GM19025 (cell line): Measurements from ENCODE around the gene CD72.

Source experiments
- ATAC-seq: cut with Tn5 transposase; IDR thresholded peaks from one replicate; pipeline ENCODE4 v1.9.1; 2021; ENCODE audit warnings: mild to moderate bottlenecking, low read depth, moderate library complexity; ENCODE audit not compliant: unreplicated experiment

Gene CD72

GRCh38 chr9:35618325-35618727 lies at the start of gene CD72:
Gene CD72, minus strand, starts transcription at chr9:35618413. Its CDS starts 110 bp downstream, at chr9:35618303.
- no peak for ATAC-seq

DNA sequence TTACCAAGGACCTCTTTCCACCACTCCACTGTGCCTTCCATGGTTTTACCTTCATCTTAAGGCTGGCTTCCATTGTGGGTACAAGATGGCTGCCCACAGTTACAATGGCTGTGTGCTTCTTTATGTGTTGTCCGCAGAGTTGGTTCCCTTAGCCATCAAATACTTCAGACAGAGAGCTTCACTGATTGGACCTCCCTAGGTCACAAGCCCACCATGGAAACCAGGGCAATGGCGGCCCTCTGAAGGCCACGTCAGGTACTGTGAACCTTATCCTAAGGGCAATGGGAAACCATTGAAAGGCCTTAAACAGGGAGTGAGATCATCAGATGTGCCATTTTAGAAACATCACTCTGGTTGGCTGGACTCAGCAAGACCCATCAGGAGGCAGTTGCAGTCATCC lies 49.7 kb upstream of the CD72 start:
- ATAC-seq, result no peak

GRCh38 chr9:35666549-35666948 lies 48.3 kb upstream of the CD72 start:
- ATAC-seq, result no peak

DNA sequence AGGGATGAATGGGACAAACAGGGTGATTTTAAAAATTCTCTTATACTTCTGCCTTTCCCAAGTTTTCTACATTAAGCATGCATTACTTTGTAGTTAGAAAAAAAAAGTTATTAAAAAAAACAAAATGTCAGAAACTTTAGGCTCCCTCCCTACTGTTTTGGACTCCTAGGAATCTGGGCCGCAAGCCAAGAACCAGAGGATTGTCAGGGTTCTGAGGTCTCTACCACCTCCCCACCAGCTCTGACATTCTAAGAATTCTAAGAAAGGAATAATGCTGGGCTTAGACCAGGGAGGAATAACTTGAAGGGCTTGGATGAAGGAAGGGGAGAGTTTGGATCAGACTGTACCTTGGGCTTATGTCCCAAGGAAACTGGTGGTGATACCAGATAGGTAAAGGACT lies 47.8 kb upstream of the CD72 start:
- ATAC-seq, result no peak

DNA sequence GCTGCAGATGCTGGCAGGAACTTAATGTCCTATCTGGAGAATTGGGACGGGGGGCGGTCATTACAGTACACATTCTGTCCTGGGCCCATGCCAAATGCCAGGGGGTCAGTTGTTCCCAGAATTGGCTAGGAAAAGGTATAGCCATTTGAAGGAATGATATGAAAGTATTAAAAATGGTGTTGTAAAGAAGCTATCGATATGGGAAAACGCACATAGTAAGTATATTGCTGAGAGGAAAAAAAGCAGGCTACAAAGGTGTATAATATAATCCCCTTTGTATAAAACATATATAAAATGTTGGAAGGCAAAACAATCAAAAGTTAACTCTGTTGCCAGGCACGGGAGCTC lies 47.2 kb upstream of the CD72 start:
- ATAC-seq, result no peak

DNA sequence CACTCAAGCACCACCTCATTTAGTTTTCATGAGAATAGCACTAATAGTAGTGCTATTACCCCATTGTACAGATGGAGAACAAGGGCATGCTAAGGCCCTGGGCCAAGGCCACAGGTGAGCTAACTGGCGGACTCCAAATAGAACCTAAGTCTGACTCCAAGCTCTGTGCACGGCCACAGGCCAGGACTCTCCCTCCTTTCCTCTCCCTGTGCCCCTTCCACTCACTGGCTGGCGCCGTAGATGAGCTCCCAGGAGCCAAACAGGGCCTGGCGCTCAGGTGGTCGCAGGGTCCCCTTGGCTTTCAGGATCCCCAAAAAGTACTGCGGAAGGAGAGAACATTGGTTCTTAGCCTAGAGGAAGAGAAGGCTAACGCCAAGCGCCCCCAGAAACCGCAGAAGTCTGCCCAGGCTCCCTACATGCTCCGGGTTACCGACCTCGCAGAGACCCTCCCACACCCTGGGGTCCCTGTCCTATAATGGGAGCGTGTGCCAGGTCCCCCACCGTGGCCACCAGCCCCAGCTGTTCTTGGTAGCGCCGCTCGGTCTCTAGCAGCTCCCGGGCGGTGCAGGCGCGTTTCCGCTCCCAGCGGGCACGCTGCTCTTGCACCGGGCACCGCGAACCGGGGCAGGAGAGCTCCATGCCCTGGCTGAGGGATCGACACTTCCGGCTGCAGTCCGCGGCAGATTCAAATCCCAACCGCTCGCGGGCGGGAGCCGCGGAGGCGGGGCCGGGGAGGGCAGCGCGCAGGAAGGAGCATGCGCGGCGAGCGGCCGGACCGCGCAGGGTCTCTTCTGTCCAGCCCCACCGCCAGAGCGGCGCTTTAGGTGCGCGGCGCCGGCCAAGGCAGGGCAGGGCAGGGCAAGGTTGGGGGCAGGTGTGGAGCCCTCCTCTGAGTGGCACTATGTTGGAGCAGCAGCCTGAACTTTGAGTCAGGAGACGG lies 46.6 kb upstream of the CD72 start, which contains the start of gene ARHGEF39:
Gene ARHGEF39 (minus strand): TSS at position 665 of the 940 bp plus-strand sequence. CDS start 26 bp downstream, at position 639.
- ATAC-seq, result peak; percentile 81

GRCh38 chr9:35662437-35662836 lies 44.2 kb upstream of the CD72 start:
- ATAC-seq, result no peak

GRCh38 chr9:35661756-35662350 lies 43.6 kb upstream of the CD72 start:
- ATAC-seq, result no peak

GRCh38 chr9:35660966-35661415 lies 42.8 kb upstream of the CD72 start:
- ATAC-seq, result no peak

- ATAC-seq, result no peak
These were observed 41.1 kb upstream of the CD72 start for GRCh38 chr9:35659340-35659739.

- ATAC-seq, result no peak
These were observed 40.7 kb upstream of the CD72 start for GRCh38 chr9:35658968-35659220.

- peak; percentile 54 for ATAC-seq
These were observed 40.1 kb upstream of the CD72 start, which contains the start of gene CCDC107 for GRCh38 chr9:35658137-35658967. Gene CCDC107, plus strand, starts transcription at chr9:35658292. Its CDS starts 88 bp downstream, at chr9:35658380.

DNA sequence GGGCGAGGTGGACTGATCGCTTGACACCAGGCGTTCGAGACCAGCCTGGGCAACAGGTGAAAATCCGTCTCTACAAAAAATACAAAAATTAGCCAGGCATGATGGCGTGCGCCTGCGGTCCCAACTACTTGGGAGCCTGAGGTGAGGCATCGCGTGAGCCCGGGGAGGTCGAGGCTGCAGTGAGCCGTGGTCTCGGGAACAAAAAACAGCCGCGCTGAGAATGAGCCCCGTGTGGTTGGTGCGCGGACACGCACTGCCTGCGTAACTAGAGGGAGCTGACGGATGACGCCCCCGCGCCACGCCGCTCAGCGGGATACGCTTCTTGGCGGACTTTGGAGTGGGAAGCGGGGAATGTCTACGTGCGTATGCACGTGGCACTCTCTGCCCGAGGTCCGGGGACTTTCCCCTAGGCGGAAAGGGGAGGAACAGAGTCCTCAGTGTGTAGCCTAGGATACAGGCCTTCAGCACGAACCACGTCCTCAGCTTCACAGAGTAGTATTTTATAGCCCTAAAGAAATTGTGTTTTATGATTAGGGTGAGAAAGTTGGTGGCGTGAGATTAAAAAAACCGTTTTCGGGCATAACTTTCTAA lies 39.4 kb upstream of the CD72 start, which contains the start of gene RMRP:
Gene RMRP (minus strand): TSS at position 474 of the 591 bp plus-strand sequence.
- ATAC-seq, result peak; percentile 86

DNA sequence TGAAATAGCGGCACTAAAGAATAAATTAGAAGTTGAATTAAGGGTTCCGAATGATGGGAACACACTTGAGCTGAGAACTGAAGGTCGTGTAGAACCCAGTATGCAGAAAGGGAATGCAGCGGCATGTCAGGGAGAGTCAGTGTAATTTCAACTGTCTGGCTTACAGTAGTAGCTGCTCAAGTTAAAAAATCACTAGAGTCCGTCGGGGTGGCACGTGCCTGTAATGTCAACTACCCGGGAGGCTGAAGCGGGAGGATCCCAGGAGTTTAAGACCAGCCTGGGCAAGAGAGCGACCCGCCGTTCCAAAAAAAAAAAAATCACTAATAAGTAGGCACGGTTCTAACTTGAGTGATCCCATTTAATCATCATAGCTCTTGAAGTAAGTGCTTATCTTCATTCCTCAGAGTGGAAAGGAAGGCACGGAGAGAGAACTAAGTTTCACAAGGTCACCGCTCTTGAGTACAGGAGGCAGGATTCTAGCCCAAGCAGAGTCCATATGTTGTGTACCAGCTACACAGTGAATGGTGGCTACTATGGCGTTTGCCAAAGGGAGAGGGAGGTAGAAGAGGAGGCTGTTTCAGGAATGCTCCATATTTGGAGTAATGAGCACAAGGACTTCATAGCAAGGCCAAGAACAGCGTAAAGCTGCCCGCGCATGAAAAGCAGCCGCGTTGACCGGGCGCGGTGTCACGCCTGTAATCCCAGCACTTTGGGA lies 38.8 kb upstream of the CD72 start:
- ATAC-seq, result no peak

DNA sequence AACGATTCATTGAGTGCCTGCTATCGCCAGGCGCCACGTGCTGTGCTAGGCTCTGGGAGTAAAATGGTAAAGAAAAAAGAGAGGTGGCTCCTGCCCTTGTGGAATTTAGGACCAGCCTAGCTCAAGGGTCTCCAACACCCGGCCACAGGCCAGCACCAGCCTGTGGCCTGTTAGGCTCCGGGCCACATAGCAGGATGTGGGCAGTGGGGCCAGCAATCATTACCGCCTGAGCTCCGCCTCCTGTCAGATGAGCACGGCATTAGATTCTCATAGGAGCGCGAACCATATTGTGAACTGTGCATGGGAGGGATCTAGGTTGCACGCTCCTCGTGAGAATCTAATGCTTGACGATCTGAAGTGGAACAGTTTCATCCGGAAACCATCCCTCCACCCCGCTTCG lies 38.1 kb upstream of the CD72 start:
- no peak for ATAC-seq

DNA sequence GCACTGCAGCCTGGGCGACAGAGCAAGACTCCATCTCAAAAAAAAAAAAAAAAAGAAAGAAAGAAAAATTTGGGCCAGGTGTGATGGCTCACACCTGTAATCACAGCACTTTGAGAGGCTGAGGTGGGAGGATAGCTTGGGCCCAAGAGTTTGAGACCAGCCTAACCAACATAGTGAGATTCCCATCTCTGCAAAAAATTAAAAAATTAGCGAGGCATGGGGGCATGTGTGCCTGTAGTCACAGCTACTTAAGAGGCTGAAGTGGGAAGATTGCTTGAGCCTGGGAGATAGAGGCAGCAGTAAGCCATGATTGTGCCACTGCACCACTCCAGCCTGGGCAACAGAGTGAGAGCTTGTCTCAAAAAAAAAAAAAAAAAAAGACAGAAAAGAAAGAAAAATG lies 35.4 kb upstream of the CD72 start:
- ATAC-seq, result no peak

- no peak for ATAC-seq
These were observed 34.6 kb upstream of the CD72 start for GRCh38 chr9:35652829-35653209.

GRCh38 chr9:35651956-35652828 lies 34.0 kb upstream of the CD72 start:
- no peak for ATAC-seq
